GM18511 (cell line): ENCODE data around the gene SLC6A19.

Experiments
- ATAC-seq: cut with Tn5 transposase; IDR thresholded peaks from one replicate; pipeline ENCODE4 v1.9.1; 2021; ENCODE audit warnings: mild to moderate bottlenecking, moderate library complexity; ENCODE audit not compliant: unreplicated experiment

The SLC6A19 gene

GRCh38 chr5:1179383-1179715 lies 22.0 kb upstream of the SLC6A19 start:
- no peak for ATAC-seq

GRCh38 chr5:1180096-1180495 lies 21.3 kb upstream of the SLC6A19 start:
- ATAC-seq: no peak

GRCh38 chr5:1180841-1181271 lies 20.5 kb upstream of the SLC6A19 start:
- no peak for ATAC-seq

- no peak for ATAC-seq
These were observed 19.7 kb upstream of the SLC6A19 start for GRCh38 chr5:1181451-1182359.

- ATAC-seq: no peak
These were observed 19.1 kb upstream of the SLC6A19 start for GRCh38 chr5:1182360-1182632.

GRCh38 chr5:1182633-1183423 lies 18.6 kb upstream of the SLC6A19 start:
- no peak for ATAC-seq

GRCh38 chr5:1183424-1184162 lies 17.8 kb upstream of the SLC6A19 start:
- no peak for ATAC-seq

- ATAC-seq: no peak
These were observed 17.3 kb upstream of the SLC6A19 start for GRCh38 chr5:1184163-1184470.

GRCh38 chr5:1184481-1184880 lies 16.9 kb upstream of the SLC6A19 start:
- no peak for ATAC-seq

GRCh38 chr5:1185038-1185627 lies 16.3 kb upstream of the SLC6A19 start:
- ATAC-seq: no peak

GRCh38 chr5:1185629-1186350 lies 15.6 kb upstream of the SLC6A19 start:
- ATAC-seq: no peak

GRCh38 chr5:1186351-1187233 lies 14.8 kb upstream of the SLC6A19 start:
- no peak for ATAC-seq

GRCh38 chr5:1187234-1187949 lies 14.0 kb upstream of the SLC6A19 start:
- ATAC-seq: no peak

- no peak for ATAC-seq
These were observed 13.5 kb upstream of the SLC6A19 start for GRCh38 chr5:1187950-1188334.

GRCh38 chr5:1188464-1188863 lies 12.9 kb upstream of the SLC6A19 start:
- ATAC-seq: no peak

GRCh38 chr5:1189269-1189668 lies 12.1 kb upstream of the SLC6A19 start:
- no peak for ATAC-seq

GRCh38 chr5:1190278-1190677 lies 11.1 kb upstream of the SLC6A19 start:
- ATAC-seq: no peak

GRCh38 chr5:1190837-1191239 lies 10.6 kb upstream of the SLC6A19 start:
- ATAC-seq: no peak

GRCh38 chr5:1192971-1193590 lies 8.3 kb upstream of the SLC6A19 start:
- ATAC-seq: no peak
